Measurements from ENCODE around the gene EPHA4.

EPHA4 gene

DNA sequence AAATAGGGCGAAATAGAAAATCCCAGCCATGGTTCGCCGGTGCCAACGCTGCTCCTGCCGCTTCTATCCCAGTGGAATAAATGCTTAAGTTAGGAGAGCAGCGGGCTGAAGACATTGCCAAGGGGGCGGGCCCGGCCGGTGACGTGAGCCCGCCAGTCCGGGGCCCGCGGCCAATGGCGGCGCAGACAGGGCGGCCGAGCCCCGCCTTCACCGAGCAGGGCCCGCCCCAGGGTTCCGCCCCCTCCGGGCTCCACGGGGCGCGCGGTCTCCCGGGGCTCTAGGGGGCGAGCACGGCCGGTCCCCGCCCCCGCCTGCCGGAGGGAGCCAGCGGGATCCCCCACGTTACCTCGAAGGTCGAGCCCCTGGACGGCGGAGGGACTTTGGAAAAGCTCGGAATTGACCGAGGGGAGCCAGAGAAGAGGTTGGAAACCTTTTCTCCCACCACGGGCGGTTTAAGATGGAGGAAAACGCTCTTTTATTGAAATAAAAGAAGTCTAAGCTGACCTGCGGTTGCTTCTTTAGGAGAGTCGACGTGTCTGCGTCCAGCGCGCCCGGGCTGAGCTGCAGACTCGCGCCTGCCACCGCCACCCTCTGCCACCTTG is at the start of gene EPHA4:
TSS of gene EPHA4 (minus strand) at position 86 of the 602 bp plus-strand sequence. CDS start at position 30, 56 bp downstream.
- DNase-seq (ENCODE audit: low read depth in 2 of 3, low spot score in 2 of 3), result peak; percentile 45 to 63 (median 46)

DNA sequence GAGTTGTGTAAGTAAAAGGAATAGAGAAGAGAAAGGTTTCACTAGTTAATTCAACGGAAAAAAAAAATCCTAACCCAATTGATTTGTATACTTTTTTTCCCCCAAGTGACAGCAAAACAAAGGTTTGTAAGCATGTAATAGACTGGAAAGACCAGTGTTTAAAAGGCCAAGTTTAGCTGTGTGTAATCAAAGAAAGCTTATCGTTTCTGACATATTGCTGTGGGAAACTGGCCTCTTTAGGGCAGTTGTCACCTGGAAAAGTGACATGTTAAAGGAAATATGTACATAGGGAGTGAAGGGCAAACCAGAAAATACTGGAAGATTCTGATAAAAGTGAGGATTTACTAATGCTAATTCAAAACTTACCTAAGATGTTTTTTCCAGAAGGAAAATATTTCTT is 45.9 kb upstream of the EPHA4 start:
- DNase-seq (ENCODE audit: low read depth in 2 of 3, low spot score in 2 of 3), result no peak

DNA sequence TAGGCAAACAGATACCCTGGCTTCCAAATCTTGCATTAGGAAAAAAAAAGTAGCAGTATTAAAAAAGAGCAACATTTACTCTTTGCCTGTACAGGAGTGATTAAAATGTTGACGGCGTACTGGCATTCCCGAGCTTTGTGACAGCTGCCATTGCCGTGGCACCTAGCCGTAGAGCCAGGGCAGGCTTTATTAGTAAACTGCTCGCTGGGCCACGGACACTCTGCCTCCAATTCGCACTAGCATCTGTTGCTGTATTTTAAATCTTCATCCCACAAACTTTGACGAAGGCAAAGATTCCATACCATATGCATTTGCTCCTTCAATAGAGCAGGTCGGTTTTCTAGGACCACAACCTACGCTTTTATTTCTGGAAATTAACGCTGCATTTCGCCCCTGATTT is 44.5 kb upstream of the EPHA4 start:
- DNase-seq (ENCODE audit: low read depth in 2 of 3, low spot score in 2 of 3), result no peak

DNA sequence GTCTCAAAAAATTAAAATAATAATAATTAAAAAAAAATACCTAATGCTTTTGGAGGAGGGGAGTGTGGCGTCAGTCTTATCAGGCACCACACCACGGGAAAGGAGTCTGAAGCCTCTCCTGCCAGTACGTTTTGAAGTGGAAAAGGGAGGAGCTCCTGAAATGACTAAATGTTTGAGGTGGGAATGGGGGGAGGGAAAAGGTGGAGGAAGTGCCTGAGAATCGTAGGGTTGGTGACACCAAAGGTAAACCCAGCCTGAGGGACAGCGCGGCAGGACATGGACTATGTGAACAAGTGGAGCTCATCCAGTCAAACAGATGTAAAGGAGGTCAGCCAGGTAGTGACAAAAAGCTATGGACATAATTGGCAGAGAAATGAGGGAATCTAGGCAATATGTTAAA is 42.2 kb upstream of the EPHA4 start:
- no peak for DNase-seq (ENCODE audit: low read depth in 2 of 3, low spot score in 2 of 3)

DNA sequence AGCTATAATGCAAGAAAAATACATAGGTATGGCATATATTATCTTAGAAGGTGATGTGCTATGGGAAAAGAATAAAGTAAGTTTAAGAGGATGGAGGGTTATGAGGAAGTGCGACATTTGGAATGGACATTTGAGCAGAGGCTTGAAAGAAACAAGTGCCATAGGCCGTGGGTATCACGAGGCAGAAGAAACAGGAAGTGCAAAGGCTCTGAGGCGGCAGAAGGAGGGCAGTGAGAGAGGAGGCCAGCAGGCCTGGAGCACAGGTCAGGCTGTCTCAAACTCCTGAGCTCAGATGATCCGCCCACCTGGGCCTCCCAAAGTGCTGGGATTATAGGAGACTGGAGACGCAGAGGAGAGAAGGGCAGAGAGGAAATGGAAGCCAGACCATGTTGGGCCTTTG is 40.7 kb upstream of the EPHA4 start:
- DNase-seq (ENCODE audit: low read depth in 2 of 3, low spot score in 2 of 3), result no peak

GRCh38 chr2:221612161-221612560 is 40.1 kb upstream of the EPHA4 start:
- DNase-seq (ENCODE audit: low read depth in 2 of 3, low spot score in 2 of 3), result no peak

GRCh38 chr2:221610675-221611074 is 38.6 kb upstream of the EPHA4 start:
- no peak for DNase-seq (ENCODE audit: low read depth in 2 of 3, low spot score in 2 of 3)

GRCh38 chr2:221610255-221610654 is 38.2 kb upstream of the EPHA4 start:
- DNase-seq (ENCODE audit: low read depth in 2 of 3, low spot score in 2 of 3), result no peak

DNA sequence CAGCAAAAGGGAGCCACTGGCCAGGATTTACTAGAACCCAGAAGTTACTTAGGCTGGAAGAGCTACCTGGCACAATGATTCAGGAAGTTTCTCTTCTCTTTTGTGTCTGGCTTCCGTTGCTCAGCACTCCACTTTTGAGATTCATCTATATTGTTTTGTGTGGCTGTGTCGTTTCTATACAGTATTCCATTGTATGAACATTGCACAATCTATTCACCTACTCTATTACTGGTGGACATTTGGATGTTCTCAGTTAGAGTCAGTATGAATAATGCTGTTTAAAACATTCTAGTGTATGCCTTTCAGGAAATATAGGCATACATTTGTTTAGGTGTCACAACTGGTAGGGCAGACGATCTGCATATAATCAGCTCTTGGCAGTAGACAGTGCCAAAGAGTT is 36.3 kb upstream of the EPHA4 start:
- DNase-seq (ENCODE audit: low read depth in 2 of 3, low spot score in 2 of 3), result no peak

GRCh38 chr2:221606424-221606823 is 34.3 kb upstream of the EPHA4 start:
- DNase-seq (ENCODE audit: low read depth in 2 of 3, low spot score in 2 of 3), result no peak

DNA sequence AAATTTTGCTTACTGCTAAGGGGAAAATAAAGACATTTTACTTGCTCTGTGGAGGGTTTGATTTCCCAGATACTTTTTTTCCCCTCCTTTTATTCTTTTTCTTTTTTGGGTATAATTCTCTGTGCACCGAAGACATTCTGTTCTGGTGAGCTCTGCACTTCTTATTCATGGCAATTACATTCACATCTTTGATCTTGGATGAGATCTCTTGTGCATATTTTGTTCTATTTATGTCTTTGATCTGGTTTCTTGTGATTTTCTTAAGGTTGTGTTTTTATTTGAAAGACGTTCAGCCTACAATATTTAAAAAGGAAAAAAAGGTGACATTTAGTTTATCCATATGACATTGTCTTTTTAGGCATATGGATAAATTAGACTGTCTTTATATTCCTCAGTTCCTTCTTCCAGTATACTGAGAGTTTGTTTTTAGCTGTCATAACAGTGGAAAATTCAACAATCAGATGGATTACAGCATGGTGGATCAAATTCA is 33.7 kb upstream of the EPHA4 start:
- DNase-seq (ENCODE audit: low read depth in 2 of 3, low spot score in 2 of 3), result no peak

DNA sequence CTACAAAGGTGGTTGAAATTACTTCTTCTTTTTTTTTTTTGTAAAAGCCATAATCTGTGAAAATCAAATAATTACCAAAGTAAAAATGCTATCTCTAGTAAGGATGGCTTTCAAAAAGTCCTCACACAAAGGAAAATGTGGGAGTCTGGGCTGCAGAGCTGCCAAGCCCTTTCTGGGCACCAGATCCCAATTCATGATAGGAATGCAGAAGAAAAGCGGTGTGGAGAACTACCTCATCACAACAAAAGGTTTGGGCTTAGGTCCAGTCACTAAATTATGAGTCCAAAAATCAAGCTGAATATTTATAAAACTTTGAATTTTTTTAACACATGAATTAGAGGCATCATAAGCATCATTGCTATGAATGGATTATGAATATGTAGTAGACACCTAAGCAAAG is 30.8 kb upstream of the EPHA4 start:
- no peak for DNase-seq (ENCODE audit: low read depth in 2 of 3, low spot score in 2 of 3)

- no peak for DNase-seq (ENCODE audit: low read depth in 2 of 3, low spot score in 2 of 3)
These were observed 29.3 kb upstream of the EPHA4 start for GRCh38 chr2:221601376-221601775.

DNA sequence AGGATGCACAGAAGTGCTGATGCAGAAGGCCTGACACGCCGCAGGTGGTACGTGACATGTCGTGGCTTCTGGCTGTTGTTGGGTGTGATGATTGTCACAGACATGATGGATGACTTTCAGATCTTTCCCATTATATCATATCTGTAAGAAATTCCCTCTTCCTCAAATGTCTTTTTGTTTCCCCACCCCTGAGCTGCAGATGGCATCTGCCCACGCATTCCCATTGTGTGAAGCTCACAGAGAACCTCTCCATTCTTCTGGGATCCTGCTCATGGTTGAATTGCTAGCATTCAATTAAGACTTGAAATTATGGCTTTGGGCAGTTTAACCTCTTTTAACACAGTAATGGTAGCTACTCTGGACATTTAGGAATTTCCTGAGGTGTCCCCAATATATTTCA is 28.3 kb upstream of the EPHA4 start:
- DNase-seq (ENCODE audit: low read depth in 2 of 3, low spot score in 2 of 3), result no peak

GRCh38 chr2:221596192-221596591 is 24.1 kb upstream of the EPHA4 start:
- no peak for DNase-seq (ENCODE audit: low read depth in 2 of 3, low spot score in 2 of 3)

DNA sequence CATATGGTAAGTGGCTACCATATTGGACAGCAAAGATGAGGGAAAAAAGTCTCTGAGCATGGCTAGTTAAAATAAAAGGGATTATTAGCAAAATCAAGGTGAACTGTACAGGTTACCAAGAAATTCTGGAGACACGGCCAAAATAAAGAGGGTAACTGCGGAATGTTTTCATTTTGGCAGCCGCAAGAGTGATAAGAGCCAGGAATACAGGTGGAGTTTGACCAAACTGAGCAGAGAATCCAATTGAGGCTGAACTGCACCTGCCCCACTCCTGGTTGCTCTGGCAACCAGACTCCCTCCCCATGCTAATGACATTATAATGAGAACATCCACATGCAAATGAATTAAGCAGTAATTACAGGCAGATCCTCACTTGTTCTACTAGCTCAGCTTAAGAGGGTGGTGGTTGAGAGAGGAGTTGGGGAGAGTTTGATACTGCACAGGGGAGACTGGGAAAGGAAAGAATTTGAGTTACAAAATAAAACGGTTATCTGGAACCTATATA is 18.8 kb upstream of the EPHA4 start:
- DNase-seq (ENCODE audit: low read depth in 2 of 3, low spot score in 2 of 3), result no peak

DNA sequence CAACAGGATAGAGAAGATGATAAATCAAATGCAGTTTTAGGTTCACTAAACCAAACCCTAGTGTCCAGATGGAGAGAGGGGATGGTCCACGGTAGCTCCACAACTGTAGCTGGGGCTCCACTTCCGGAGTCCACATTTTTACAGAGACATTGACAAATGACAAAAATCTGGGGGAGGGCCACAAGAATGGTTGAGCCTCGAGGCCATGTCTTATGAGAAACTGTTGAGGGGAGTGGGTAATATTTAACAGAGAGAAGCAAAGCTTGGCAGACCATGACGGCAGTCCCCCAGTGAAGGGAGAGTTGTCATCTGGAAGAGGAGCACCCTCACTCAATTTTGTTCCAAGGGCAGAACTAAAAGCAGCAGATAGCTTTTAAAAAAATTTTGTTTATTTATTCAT is 17.6 kb upstream of the EPHA4 start:
- no peak for DNase-seq (ENCODE audit: low read depth in 2 of 3, low spot score in 2 of 3)

GRCh38 chr2:221588306-221588985 is 16.3 kb upstream of the EPHA4 start:
- no peak for DNase-seq (ENCODE audit: low read depth in 2 of 3, low spot score in 2 of 3)

GRCh38 chr2:221581986-221582385 is 9.9 kb upstream of the EPHA4 start:
- DNase-seq (ENCODE audit: low read depth in 2 of 3, low spot score in 2 of 3), result no peak

DNA sequence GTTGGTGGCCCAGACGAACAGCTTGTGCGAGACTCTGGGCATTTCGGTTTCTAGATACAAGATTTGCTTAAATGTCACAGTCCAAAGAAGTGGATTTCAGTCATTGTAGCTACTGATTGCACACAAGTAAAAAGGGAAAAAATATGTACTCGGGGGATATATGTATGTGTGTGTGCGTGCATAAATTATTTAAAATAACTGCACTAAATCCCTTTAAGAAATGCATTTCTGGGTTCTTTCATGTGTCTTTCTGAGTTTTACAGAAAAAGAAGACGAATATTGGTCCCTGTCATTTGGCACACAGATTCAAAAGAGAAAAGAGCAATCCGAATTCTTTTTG is 2.1 kb upstream of the EPHA4 start:
- DNase-seq (ENCODE audit: low read depth in 2 of 3, low spot score in 2 of 3), result no peak

GRCh38 chr2:221573430-221574230 is 1.5 kb upstream of the EPHA4 start:
- peak; percentile 51 to 76 (median 70) for DNase-seq (ENCODE audit: low read depth in 2 of 3, low spot score in 2 of 3)

- DNase-seq (ENCODE audit: low read depth in 2 of 3, low spot score in 2 of 3), result peak in 1 of 3 experiments; percentile 11
These were observed 821 bp upstream of the EPHA4 start for GRCh38 chr2:221572821-221573429.
